ENCODE measurements around the gene THOC5. TPM values are rescaled to one million over a fixed set of nuclear protein-coding genes. Genes with fewer than 3 reads are reported as not detected.

The THOC5 gene
- total RNA-seq, 1 experiment from 2014 or later, result 74.6 TPM

GRCh38 chr22:29485448-29485847, 68.1 kb downstream of the THOC5 start:
- no peak overlapping the region for H3K27ac Mint-ChIP-seq (ENCODE audit: unreplicated experiment)
- intact Hi-C loops (cut with micrococcal nuclease; ENCODE audit: unreplicated experiment), result no loop called here
- CTCF ChIA-PET, result no interaction called here
- H3K4me1 Mint-ChIP-seq (ENCODE audit: low read depth, unreplicated experiment), result peaks cover 7% of the 10 kb centered on the region
- Histone ChIP-seq H3K4me3 (ENCODE audit: low read depth, low read length) (no peak overlapping the region), H3K9me3 (no peaks in the 10 kb centered on the region), H3K27me3 (replicated peaks; ENCODE audit: control insufficient read depth, insufficient read depth, low read length) (no peaks in the 10 kb centered on the region), H3K4me1 (no peaks in the 10 kb centered on the region), H3K36me3 (ENCODE audit: control insufficient read depth, insufficient read depth, low read length) (no peaks in the 10 kb centered on the region)
- TF ChIP-seq, protein P1, sequence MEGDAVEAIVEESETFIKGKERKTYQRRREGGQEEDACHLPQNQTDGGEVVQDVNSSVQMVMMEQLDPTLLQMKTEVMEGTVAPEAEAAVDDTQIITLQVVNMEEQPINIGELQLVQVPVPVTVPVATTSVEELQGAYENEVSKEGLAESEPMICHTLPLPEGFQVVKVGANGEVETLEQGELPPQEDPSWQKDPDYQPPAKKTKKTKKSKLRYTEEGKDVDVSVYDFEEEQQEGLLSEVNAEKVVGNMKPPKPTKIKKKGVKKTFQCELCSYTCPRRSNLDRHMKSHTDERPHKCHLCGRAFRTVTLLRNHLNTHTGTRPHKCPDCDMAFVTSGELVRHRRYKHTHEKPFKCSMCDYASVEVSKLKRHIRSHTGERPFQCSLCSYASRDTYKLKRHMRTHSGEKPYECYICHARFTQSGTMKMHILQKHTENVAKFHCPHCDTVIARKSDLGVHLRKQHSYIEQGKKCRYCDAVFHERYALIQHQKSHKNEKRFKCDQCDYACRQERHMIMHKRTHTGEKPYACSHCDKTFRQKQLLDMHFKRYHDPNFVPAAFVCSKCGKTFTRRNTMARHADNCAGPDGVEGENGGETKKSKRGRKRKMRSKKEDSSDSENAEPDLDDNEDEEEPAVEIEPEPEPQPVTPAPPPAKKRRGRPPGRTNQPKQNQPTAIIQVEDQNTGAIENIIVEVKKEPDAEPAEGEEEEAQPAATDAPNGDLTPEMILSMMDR (IDR thresholded peaks at IDR 0.05; ENCODE audit: insufficient read depth in 1 of 2, low read depth in 1 of 2, low read length in 1 of 2, severe bottlenecking in 1 of 2, unreplicated experiment in 1 of 2), result no peak
- H3K27me3 Mint-ChIP-seq (ENCODE audit: insufficient read depth, unreplicated experiment), result peaks cover 4% of the 10 kb centered on the region
- DNase-seq, result no peak
- POLR2A ChIA-PET, result no interaction called here
- no peaks in the 10 kb centered on the region for H3K9me3 Mint-ChIP-seq (ENCODE audit: unreplicated experiment)
- no peaks in the 10 kb centered on the region for H3K36me3 Mint-ChIP-seq (ENCODE audit: insufficient read depth, unreplicated experiment)
- no peak overlapping the region for H3K4me3 Mint-ChIP-seq (ENCODE audit: unreplicated experiment)
- BruUV-seq (replicated peaks), result no TSS peak

- Histone ChIP-seq H3K4me1 (no peaks in the 10 kb centered on the region), H3K4me3 (ENCODE audit: low read depth, low read length) (no peak overlapping the region), H3K27me3 (replicated peaks; ENCODE audit: control insufficient read depth, insufficient read depth, low read length) (no peaks in the 10 kb centered on the region), H3K9me3 (no peaks in the 10 kb centered on the region), H3K36me3 (ENCODE audit: control insufficient read depth, insufficient read depth, low read length) (no peaks in the 10 kb centered on the region)
- no peak for DNase-seq
- no peak overlapping the region for H3K27ac Mint-ChIP-seq (ENCODE audit: unreplicated experiment)
- TF ChIP-seq, protein P1 (IDR thresholded peaks at IDR 0.05; ENCODE audit: insufficient read depth in 1 of 2, low read depth in 1 of 2, low read length in 1 of 2, severe bottlenecking in 1 of 2, unreplicated experiment in 1 of 2), result no peak
- no peaks in the 10 kb centered on the region for H3K9me3 Mint-ChIP-seq (ENCODE audit: unreplicated experiment)
- intact Hi-C loops (cut with micrococcal nuclease; ENCODE audit: unreplicated experiment), result no loop called here
- CTCF ChIA-PET, result no interaction called here
- no TSS peak for BruUV-seq (replicated peaks)
- peaks cover 6% of the 10 kb centered on the region for H3K27me3 Mint-ChIP-seq (ENCODE audit: insufficient read depth, unreplicated experiment)
- H3K4me3 Mint-ChIP-seq (ENCODE audit: unreplicated experiment), result no peak overlapping the region
- POLR2A ChIA-PET, result no interaction called here
- no peaks in the 10 kb centered on the region for H3K36me3 Mint-ChIP-seq (ENCODE audit: insufficient read depth, unreplicated experiment)
- peaks cover 7% of the 10 kb centered on the region for H3K4me1 Mint-ChIP-seq (ENCODE audit: low read depth, unreplicated experiment)
Observed at GRCh38 chr22:29484642-29485041, 68.9 kb downstream of the THOC5 start.

GRCh38 chr22:29483254-29483653, 70.3 kb downstream of the THOC5 start:
- BruUV-seq (replicated peaks), result no TSS peak
- Mint-ChIP-seq H3K4me1 (ENCODE audit: low read depth, unreplicated experiment) (peaks cover 7% of the 10 kb centered on the region), H3K36me3 (ENCODE audit: insufficient read depth, unreplicated experiment) (no peaks in the 10 kb centered on the region), H3K9me3 (ENCODE audit: unreplicated experiment) (no peaks in the 10 kb centered on the region), H3K27me3 (ENCODE audit: insufficient read depth, unreplicated experiment) (peaks cover 10% of the 10 kb centered on the region), H3K27ac (ENCODE audit: unreplicated experiment) (no peak overlapping the region), H3K4me3 (ENCODE audit: unreplicated experiment) (no peak overlapping the region)
- H3K4me3 ChIP-seq (ENCODE audit: low read depth, low read length), result no peak overlapping the region
- no peaks in the 10 kb centered on the region for H3K9me3 ChIP-seq
- no peak for DNase-seq
- no peaks in the 10 kb centered on the region for H3K4me1 ChIP-seq
- no peaks in the 10 kb centered on the region for H3K36me3 ChIP-seq (ENCODE audit: control insufficient read depth, insufficient read depth, low read length)
- intact Hi-C loops (cut with micrococcal nuclease; ENCODE audit: unreplicated experiment), result no loop called here
- ChIA-PET POLR2A (no interaction called here), CTCF (no interaction called here)
- TF ChIP-seq, protein P1 (IDR thresholded peaks at IDR 0.05; ENCODE audit: insufficient read depth in 1 of 2, low read depth in 1 of 2, low read length in 1 of 2, severe bottlenecking in 1 of 2, unreplicated experiment in 1 of 2), result no peak
- no peaks in the 10 kb centered on the region; the same call in 1 of the 2 replicates for H3K27me3 ChIP-seq (replicated peaks; ENCODE audit: control insufficient read depth, insufficient read depth, low read length)
